ENCODE measurements around the gene MAN1C1. TPM values are rescaled to one million over a fixed set of nuclear protein-coding genes. Genes with fewer than 3 reads are reported as not detected.
A peak's percentile ranks its signal among the peaks of the same experiment; 100 is the strongest.

MAN1C1 gene
- total RNA-seq, 4 donors from 2014 or later, result 28.1 to 60.4 (median 32.7) TPM

GRCh38 chr1:25760871-25761270 lies 144.3 kb downstream of the MAN1C1 start:
- TF ChIP-seq POLR2A (IDR thresholded peaks at IDR 0.05), result no peak
- TF ChIP-seq CTCF (IDR thresholded peaks at IDR 0.05), result no peak
- Histone ChIP-seq H3K9me3 (no peaks in the 10 kb centered on the region), H3K36me3 (no peaks in the 10 kb centered on the region), H3K4me3 (replicated peaks in 1 of 3) (no peak overlapping the region), H3K27ac (peak overlapping the region; percentile 6 to 72 (median 68)), H3K27me3 (no peaks in the 10 kb centered on the region), H3K4me1 (peaks cover 28 to 32% of the 10 kb centered on the region in 2 donors)
- 70 to 72% methylated on average over 5 of the region's 5 CpGs for WGBS, 2 donors
- intact Hi-C loops (cut with DNase I), result no loop called here
- peak in 1 of 2 donors; percentile 49 for DNase-seq

- Histone ChIP-seq H3K4me1 (peaks cover 40 to 42% of the 10 kb centered on the region in 2 donors), H3K27ac (no peak overlapping the region), H3K27me3 (no peaks in the 10 kb centered on the region), H3K4me3 (replicated peaks in 1 of 3) (no peak overlapping the region), H3K9me3 (no peaks in the 10 kb centered on the region), H3K36me3 (no peaks in the 10 kb centered on the region)
- intact Hi-C loops (cut with DNase I), result no loop called here
- DNase-seq, result no peak
- TF ChIP-seq CTCF (IDR thresholded peaks at IDR 0.05) (no peak), POLR2A (IDR thresholded peaks at IDR 0.05) (no peak)
- 90 to 92% methylated on average over 8 to 9 of the region's 10 CpGs for WGBS, 2 donors
Measured at GRCh38 chr1:25763493-25763892, 146.9 kb downstream of the MAN1C1 start.

- WGBS, 2 donors, result 45 to 55% methylated on average over 7 of the region's 8 CpGs
- H3K27ac ChIP-seq, result peak overlapping the region; percentile 27 to 73 (median 64)
- intact Hi-C loops (cut with DNase I), result no loop called here
Measured at GRCh38 chr1:25765136-25765922, 148.7 kb downstream of the MAN1C1 start.

GRCh38 chr1:25765923-25766589 lies 149.5 kb downstream of the MAN1C1 start:
- WGBS, 2 donors, result 70 to 75% methylated on average over 13 of the region's 13 CpGs
- Histone ChIP-seq H3K4me3 (replicated peaks in 1 of 3) (no peak overlapping the region), H3K9me3 (no peaks in the 10 kb centered on the region), H3K27ac (peak overlapping the region; percentile 17 to 73 (median 64)), H3K36me3 (no peaks in the 10 kb centered on the region), H3K27me3 (no peaks in the 10 kb centered on the region), H3K4me1 (peaks cover 32 to 35% of the 10 kb centered on the region in 2 donors)
- TF ChIP-seq POLR2A (IDR thresholded peaks at IDR 0.05), result no peak
- intact Hi-C loops (cut with DNase I), result no loop called here
- no peak for DNase-seq

More at GRCh38 chr1:25765136-25765922, 148.7 kb downstream of the MAN1C1 start:
- H3K36me3 ChIP-seq, result no peaks in the 10 kb centered on the region
- no peaks in the 10 kb centered on the region for H3K9me3 ChIP-seq
- no peaks in the 10 kb centered on the region for H3K27me3 ChIP-seq
- no peak overlapping the region for H3K4me3 ChIP-seq (replicated peaks in 1 of 3)
- H3K4me1 ChIP-seq, result peaks cover 31 to 34% of the 10 kb centered on the region in 2 donors
- TF ChIP-seq CTCF (IDR thresholded peaks at IDR 0.05) (no peak), POLR2A (IDR thresholded peaks at IDR 0.05) (no peak)
- peak; percentile 55 to 61 for DNase-seq

GRCh38 chr1:25766721-25767436 lies 150.3 kb downstream of the MAN1C1 start:
- 69 to 91% methylated on average over 7 to 11 of the region's 13 CpGs for WGBS, 2 donors
- Histone ChIP-seq H3K36me3 (no peaks in the 10 kb centered on the region), H3K4me1 (peaks cover 40 to 43% of the 10 kb centered on the region in 2 donors), H3K27ac (peak overlapping the region in 1 of 3 donors; percentile 73), H3K4me3 (replicated peaks in 1 of 3) (no peak overlapping the region), H3K9me3 (no peaks in the 10 kb centered on the region), H3K27me3 (no peaks in the 10 kb centered on the region)
- intact Hi-C loops (cut with DNase I), result no loop called here
- peak; percentile 89 to 91 for DNase-seq
- TF ChIP-seq POLR2A (IDR thresholded peaks at IDR 0.05), result peak in 1 of 2 donors; percentile 60
- TF ChIP-seq CTCF (IDR thresholded peaks at IDR 0.05), result no peak
